GM21423 (cell line): ENCODE results near the gene PDE11A.
A peak's percentile ranks its signal among the peaks of the same experiment; 100 is the strongest.

Source experiments
- ATAC-seq: cut with Tn5 transposase; IDR thresholded peaks from one replicate; pipeline ENCODE4 v1.9.1; 2021; ENCODE audit warnings: mild to moderate bottlenecking, moderate library complexity; ENCODE audit not compliant: unreplicated experiment

The PDE11A gene

DNA sequence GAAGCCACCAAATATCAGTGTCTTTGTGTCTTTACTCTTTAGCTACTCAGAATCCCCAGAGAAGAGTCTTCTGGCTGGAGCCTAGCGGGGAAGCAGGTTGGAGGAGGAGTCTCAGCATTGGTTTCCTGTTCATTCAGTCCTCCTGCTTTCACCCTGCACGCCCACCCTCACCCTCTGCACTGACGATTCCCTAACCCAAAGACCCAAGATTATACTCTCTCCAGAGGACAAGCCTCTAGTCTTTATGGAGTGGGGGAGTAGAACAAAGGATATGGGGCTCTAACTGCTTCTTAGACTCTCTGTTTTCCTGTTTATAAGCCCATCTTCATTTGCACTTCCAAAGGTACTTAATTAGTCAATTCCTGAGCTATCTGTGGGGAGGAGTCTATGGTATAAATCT is 341.2 kb downstream of the PDE11A start:
- no peak for ATAC-seq

DNA sequence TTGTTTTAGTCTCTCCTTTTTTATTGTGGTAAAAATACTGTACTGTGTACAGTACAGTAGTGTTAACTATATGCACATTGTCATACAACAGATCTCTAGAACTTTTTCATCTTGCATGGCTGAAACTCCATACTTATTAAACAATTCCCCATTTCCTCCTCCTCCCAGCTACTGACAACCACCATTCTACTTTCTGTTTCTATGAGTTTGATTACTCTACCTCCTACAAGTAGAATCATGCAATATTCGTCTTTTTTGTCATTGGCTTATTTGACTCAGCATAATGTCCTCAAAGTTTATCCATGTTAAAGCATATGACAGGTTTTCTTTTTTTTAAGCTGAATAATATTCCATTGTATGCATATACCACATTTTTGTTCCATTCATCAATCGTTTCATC is 341.8 kb downstream of the PDE11A start:
- no peak for ATAC-seq

DNA sequence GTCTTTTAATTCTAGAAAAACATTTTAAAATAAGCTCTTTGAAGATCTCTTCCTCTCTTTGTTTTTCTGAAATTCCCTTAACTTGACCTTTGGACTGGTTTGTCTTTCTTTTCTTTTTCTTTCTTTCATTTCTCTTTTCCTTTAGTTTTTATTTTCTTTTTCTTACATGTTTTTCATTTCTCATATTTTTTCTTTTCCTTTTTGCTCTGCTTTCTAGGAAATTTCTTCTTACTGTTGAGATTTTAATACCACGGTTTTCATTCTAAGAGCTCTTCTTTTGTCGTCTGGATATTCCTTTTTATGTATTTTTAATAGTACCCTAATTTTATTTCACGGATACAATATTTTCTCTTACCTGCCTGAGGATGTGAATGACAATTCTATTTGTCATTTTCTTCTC is 342.2 kb downstream of the PDE11A start:
- no peak for ATAC-seq

DNA sequence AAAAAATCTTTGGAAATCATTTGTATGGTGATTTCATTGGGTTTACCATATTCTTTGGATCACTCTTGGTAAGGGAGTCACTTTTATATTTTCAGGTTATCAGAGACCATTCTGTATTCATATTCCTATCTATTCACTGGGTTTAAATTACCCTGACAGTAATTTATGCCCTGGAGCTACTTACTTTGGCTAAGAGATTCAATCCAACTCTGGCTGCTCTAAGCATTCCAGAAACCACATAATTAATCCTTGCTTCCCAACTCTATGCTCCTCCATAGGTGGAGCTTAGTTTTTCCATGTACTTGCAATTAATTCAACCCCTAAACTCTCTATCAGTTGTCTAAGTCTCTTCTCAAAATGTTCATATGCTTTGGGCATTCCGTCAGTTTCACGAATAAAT is 343.7 kb downstream of the PDE11A start:
- ATAC-seq: no peak

DNA sequence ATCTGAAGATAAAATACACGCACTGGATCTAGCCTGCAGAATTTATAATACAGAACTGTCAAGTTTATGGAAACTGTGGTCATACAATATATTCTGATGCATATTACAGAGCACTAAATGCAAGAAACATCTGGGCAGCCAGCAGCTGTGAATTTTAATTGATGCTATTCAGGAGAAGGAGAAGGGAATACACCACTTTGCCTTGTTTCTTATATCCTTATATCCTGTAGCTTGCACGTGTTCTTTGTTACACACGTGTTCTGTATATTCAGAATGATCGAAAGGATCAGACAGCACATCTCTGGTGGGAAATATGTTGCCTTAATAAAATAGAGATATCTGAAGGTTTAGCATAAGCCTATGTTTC is 344.2 kb downstream of the PDE11A start:
- ATAC-seq: no peak

DNA sequence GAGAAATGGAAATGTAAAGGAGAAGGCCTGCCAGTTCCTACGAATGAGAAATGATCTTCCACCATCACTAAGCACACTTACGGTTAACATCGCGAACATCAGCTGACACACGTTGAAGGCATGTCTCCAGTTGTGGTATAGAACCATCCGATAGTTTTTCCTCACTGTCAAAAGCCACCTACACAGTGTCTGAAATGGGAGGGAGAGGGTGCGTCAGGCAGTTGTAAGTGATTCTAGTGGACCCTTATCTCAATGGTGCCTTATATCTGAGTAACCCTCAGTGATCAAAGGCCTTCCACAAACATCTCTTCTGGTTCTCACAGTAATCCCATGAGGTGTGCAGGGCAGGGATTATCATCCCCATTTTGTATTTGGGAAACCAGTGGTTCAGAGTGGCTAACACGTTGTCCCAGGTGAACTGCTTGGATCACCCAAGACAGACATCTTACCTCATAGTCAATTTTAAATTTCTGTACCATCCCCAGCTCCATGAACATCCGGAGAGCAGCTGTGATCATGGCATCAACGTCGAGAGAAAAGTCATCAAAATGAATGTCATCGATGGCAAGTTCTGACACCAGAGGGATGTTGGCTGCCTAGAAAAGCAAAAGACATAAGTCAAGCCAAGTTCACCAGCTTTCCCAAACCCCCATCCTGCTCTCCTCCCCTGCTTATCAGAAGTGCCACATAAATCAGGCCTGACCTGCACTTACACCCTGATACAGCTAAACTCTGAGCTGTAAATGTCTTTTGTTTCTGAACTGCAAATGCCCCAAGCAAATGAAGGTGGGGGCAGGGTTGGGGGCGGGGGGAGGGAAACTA is 344.8 kb downstream of the PDE11A start:
- no peak for ATAC-seq

DNA sequence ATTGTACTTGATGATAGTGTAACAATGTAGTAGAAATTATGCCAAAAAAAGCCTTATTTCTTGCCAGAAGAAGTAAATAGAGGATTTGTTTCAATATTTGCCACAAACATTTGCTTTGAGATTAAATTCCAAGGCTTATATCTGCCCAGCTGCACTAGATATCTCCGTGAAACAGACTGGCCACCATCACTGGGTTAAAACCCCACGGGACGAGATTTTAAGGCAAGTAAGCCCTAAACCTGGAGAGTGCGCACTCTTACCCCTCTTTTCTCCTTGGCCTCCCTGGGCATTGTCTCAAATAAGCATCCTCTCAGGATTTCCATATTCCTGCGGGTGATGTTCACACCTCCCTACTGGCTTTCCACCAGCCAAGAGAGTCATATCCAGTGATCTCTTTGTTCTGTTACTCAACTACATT is 345.6 kb downstream of the PDE11A start:
- ATAC-seq: no peak

DNA sequence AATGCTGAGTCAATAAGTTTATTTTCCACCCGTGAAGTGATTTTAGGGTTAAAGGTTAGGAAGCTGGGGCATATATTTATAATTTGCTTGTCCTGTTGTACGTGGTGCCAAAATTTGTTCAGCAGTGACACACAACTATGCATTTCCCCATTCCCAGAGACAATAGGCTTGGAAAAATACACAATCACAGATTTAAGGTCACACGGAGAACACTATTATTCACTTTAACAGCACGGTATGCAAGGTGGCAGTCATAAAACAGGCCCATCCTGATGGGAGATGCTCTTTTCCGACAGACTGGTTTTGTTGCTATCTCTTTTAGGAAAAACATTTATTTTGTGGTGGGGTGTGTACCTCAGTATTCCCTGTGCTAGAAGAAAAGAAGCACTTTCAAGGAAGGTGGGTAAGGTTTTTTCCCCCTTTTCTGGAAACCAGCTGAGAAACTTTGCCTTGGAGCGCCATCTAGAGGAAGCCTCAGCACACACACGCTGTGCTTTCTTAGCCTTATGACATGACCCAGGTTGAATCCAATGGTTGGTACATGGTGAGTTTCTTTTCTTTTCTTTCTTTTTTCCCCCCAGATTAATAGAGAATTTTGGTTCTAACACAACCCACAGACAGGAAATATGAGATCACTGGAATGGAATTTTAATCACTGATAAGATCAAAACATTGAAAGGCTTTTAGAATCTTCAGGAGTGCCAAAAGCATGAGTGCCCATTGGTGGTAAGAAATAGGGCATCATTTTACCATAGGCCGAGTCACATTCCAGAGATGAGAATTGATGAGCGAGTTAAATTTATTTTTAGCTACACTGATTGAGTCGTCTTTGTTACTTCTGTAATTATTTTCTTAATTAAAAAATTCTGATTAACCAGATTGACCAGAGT is 347.9 kb downstream of the PDE11A start:
- ATAC-seq: peak; percentile 68

DNA sequence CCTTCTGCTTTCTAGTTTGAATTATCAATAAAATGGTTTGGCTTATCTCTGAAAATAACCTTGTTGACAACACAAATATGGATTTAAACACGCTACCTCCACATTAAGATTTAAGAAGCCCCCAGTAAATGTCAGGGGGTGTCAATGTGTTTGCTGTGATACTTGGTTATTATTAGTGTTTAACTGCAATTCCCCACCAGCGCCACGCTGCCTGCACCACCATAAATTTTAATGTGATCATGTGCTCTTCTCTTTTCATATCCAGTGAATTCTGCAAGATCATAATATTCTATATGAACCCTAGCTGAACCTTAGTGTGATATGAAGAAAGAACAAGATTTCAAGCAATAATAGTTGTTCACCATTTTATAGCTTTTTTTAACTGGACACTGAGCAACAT is 349.3 kb downstream of the PDE11A start:
- ATAC-seq: no peak

DNA sequence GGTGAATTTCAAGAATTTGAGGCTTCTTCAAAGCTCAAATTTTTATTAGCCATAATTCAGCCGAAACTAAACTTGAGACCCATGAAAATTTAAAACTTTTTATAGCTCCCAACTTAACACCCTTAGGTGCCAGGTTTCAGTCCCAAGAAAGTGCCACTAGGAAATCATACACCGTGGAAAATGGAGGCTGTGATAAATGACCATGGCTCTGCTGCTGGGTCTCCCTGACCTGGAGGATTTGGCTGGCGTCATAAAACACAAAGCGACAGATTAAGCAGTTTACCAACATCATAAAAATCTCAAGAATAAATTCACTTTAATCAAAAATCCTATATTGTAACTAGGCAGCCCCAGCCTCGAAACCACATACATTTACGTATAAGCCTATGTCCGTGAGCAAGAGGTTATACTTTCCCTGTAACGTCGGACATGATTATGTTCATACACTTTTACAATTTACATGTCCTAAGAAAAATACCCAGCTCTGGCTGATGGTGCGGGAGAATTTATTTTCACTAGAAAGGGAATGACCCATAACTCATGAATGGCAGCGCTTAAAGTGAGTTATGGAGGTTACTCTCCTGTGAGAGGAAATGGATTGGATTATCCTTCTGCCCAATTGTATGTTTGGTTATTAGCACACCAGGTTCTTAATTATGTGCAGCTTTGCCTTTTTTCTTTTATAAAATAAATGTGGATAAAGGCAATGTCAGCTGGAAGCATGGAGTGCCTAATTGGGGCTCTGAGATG is 350.6 kb downstream of the PDE11A start:
- ATAC-seq: no peak

DNA sequence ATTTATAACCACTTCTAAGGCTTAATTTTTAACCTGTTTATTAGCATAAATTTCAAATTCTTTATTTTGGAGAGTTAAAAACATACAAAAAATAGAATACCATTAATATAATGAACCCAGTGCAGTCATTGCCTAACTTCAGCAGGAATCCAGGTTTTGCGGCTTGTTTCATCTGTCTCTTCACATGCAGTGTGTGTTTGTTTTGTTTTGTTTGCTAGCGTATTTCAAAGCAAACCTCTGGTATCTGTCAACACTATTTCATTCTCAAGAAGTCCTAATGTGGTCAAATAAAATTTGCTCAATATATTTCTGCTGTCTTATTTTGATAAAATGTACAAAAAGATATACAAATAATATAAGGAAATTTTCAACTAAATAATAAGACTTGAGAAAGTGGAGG is 351.5 kb downstream of the PDE11A start:
- no peak for ATAC-seq

DNA sequence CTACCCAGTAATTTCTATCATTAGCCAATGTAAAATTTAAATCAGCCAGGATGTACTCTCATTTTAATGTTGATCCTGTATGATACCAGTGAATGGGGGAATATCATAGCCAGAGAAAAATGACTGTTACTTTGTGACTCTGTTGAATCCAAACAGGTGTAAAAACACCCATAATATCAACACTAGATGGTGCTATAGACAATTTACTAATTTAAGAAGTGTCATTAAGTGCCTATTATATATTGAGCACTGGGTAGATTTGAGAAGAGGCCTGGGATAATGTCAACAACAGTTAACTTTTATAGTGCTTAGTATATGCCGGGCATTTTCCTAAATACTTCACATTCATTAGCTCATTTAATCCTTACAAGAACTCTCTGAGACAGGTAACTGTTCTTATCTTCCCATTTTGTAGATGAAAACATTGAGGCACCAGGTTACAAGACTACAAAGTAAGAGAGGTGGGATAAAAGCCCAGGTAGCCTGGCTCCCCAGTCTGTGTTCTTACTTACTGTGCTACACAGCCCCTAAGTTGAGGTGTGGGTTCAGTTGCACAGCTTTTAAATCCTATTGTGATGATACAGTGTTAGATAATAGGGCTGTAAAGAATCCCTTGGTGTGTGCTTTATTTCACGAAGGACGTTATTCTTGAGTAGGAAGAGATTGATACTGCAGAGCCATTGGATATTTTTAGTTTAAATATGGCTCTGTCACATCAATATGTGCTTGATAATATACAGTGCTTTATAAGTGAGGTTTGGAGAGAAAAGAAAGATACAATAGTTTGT is 354.6 kb downstream of the PDE11A start:
- ATAC-seq: peak; percentile 43

DNA sequence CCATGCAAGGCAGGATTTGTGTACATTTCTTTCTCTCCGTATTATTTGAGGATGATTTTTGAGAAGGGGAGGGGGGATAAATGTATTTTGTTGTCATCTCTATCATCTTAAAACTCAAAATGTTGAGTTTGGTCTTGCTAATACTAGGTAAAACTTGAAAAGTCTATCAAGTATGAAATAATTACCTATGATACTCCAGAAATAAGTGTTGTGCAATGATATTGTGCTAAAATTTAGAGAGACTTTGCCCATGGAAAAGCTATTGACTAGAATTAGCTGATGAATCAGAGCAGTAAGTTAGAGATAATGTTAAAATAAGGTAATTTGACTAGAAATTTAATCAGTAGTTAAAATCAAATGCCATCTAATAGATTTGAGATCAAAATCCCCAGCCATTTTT is 356.1 kb downstream of the PDE11A start:
- ATAC-seq: no peak

DNA sequence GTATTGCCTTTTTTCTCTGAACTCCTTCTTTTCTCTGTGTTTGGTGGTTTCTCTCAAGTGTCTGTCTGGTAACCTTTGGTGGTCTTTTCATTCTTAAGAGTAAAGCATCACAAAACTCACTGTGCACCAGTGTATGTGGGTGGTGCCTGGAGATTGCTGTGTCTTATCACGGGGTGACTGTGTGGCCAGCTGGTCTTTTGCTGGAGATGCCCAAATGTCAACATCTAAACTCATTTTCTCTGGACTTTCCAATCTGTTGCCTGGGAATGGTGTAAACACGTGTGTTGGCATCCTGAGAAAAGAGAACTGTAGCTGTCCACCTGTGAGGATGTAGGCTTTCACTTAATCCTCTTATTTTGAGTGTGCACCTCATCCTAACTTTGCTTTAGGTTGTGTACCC is 356.8 kb downstream of the PDE11A start:
- ATAC-seq: no peak

DNA sequence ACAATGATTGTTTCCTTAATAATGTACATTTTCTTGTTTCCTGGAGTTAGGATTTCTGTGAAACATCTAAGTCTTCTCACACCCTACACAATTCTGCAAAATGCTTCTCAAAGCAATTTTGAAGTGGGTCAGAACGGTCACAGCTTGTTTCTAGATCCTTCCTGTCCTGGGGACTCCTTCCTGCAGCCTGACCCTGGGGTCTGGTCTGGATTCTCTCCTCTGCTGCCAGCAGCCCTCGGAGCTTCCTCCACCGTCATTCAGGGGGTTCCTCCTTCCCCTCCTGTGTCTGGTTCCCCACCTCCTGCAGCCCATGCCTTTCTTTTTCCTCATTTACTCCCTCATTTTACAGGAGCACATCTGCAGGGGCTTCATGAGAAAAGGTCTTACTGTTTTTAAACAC is 357.9 kb downstream of the PDE11A start:
- no peak for ATAC-seq

DNA sequence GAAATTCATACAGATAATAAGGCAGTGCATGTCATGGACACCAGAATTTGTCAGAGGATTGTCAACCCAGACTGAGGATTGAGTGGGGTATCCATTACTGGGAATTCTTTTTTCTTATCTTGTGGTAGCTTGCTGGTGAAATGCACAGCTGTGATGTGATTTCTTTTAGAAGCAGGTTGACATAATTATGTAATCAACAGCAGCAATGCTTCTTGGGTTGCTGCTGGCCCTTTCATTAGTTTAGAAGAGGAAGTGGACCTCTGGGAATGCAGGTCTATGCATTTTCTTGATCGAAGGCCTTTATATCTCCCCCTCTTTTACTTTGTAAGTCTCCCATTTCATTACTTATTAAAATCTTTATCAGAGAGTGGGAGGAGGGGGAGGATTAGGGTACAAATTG is 360.1 kb downstream of the PDE11A start:
- no peak for ATAC-seq

DNA sequence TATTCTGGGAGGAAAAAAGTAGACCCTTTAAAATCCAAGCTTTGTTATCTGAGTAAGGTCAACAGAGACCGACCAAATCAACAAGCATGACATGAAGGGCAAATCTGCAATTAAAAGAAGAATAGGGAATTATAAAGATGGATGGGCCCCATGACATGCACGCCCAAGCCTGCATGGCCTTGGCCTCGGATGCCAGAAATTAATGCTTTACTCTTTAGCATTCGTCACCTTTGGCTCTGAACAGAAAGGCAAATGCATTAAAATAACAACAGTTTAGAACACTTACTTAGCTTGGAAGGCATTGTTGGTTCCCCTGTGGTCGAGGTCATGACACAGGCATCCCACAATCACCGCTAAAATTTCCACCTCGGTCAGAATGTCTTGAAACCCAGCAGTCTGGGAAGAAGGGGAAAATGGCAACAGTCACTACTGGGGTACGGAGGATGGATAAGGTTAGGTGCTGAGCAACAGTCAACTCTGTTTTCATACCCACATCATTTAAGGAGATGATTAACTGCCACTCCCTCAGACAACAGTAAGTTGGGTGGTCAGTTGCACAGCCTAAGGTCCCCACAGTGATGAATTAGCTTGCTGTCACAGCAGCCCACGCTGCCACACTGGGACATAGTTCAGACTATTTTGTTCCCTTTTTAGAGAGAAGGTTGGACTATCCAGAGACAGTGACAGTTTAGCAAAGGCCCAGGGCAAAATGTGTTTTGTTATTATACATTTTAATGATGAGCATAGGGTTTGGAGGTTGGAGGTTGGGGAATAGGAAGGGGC is 360.9 kb downstream of the PDE11A start:
- no peak for ATAC-seq

DNA sequence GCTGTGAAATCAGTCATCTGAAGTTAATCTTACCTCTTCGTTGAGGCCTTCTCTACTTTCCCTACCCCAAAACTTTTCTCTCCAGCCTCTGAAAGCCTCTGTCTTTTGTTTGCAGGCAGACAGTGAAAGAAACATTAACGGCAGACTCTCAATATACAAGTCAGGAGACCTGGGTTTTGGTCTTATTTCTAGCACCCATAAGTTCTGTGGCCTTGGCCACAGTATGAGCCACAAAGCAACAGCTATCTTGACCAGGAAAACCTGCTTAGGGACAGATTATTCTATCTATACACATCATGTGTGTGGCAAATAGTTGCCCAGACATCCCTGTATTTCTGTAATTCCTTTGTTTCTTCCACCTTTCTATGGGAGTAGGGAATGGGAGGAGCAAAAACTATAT is 361.7 kb downstream of the PDE11A start:
- no peak for ATAC-seq

DNA sequence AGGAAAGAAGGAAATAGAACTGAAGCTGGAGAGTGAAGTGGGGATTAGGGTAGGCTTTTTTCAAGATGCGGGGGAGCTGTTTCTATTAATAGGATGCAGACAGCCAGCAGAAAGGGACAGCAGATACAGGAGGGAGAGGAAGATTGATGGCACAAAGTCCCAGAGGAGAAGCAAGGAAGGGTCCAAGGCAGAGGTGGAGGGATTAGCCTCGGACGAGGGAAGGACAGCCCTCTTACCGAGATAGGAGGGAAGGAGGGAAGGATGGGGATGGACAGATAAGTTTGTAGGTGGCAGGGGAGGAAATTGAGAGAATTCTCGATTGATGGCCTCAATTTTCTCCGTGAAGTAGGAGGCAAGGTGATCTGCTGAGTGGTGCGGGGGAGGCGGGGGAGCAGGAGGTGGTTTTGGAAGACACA is 362.6 kb downstream of the PDE11A start:
- ATAC-seq: no peak
